KBM-7 (cell line): ENCODE measurements around the gene PIGZ.

ENCODE experiments used
- DNase-seq: peaks from one replicate; pipeline ENCODE4 v3.0.0-alpha.2; 2015
- in situ Hi-C: fragments of 300-500 bp; cut with MboI; formaldehyde crosslinking; loops from 2 replicates; pipeline ENCODE4 v1.14.3; 2020; ENCODE audit warnings: low sequenced_read_pairs, low pct_unique_long_range_greater_than_20kb, mixed read lengths

Gene PIGZ, protein sequence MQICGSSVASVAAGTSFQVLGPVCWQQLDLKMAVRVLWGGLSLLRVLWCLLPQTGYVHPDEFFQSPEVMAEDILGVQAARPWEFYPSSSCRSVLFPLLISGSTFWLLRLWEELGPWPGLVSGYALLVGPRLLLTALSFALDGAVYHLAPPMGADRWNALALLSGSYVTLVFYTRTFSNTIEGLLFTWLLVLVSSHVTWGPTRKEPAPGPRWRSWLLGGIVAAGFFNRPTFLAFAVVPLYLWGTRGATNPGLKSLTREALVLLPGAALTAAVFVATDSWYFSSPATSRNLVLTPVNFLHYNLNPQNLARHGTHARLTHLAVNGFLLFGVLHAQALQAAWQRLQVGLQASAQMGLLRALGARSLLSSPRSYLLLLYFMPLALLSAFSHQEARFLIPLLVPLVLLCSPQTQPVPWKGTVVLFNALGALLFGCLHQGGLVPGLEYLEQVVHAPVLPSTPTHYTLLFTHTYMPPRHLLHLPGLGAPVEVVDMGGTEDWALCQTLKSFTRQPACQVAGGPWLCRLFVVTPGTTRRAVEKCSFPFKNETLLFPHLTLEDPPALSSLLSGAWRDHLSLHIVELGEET

DNA sequence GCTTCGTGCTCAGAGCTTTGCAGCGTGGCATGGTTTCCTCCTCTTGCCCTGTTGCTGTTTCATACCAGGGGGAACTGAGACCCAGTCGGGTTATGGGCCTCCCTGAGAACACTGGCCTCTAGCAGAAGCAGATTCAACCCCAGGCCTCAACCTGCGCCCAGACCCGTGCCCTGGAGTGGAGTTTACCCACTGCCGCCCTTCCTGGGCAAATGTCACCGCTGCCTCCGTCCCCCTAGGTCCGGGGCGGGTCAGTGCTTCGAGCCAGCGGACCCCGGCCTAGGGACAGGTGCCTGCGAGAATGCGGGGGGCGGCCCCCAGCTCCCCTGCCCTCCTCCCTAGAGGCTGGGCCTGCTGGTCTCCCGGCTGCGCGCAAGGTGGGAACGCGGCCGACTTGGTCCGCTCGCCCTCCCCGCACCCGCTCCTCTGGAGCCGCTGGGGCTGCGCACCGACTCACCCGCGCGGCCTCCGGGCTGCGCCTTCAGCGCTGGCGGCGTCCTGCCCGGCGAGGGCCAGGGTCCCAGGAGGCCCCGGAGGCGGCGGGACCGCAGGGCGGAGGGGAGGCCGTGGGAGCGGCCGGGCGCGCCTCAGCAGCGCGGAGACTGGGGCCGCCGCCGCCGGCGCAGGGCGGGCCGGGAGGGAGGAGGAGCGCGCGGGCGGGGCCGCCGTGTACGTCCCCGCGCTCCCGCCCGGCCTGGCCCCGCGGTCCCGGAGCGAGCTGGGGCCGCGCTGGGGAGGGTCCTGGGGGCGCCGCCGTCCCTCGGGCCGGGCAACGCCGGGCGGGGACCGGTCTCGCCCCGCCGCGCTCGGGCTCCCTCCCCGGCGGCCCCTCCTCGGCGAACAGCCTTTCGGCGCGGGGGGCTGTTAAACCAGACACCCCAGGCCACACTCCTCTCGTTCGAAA is at the start of gene PIGZ:
PIGZ (minus strand) TSS at position 601 of the 901 bp plus-strand sequence. CDS start 16,802 bp downstream, outside the sequence.
- in situ Hi-C loops, result no loop called here
- peak; percentile 31 for DNase-seq

DNA sequence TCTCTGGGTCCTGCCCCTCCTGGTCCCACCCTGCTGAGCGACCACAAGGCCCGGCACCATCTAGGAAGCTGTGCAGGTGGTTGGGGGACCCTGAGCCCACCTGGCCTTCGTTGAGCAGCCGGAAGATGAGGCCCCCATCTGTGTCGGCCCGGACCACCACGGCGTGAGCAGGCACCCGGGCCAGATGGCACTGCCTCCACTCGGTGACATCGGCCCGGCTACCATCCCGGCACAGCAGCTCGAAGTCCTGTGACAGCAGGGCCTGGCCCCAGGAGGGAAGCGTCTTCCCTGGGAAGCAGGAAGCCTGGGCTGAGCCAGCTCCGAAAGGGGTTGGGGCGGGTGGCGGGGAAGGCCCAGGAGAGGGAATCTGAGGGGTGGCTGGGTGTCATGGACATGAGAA is 48.4 kb upstream of the PIGZ start:
- no peak for DNase-seq
- in situ Hi-C loops, result no loop called here

DNA sequence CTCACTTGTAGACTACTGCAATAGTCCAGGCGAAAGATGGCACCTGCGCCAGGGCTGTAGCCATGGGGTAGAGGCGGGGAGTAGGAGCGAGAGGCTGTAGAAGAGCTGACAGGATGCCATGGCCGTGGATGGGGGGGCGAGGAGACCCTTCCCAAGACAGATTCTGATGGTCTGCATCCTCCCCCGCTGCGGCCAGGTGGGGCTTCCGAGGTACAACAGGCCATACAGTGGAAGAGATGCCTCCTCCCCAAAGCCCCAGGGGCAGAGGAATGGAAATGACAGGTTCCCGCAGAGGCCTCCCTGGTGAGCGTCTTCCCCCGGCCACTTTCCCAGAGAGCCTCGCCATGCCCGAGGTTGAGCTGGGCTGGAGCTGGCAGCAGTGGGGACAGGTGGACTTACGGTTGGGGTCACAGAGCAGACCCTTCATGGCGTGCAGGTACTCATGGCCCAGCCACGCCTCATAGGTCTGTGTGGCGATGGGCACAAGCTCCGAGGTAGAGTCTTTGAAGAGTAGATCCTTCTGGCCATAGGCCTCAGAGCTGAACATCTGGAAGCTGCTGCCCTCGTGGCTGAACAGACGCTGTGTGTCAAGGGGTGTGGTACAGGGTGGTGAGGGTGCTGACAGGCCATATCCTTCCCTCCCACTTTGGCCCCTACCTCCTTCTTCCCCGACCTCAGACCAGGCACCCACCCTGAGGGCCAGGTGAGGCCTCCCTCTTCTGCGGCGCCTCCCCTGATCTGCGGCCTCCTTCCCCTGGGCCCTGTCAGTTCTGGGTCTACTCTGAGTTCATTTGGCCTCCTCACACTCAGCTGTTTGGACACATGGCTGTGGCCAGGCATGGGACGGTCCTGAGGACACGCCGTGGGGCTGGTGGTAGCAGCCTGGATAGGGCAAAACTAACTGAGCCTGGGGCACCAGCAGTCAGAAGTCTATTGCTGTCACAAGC is 47.4 kb upstream of the PIGZ start:
- DNase-seq, result no peak
- in situ Hi-C loops, result no loop called here

DNA sequence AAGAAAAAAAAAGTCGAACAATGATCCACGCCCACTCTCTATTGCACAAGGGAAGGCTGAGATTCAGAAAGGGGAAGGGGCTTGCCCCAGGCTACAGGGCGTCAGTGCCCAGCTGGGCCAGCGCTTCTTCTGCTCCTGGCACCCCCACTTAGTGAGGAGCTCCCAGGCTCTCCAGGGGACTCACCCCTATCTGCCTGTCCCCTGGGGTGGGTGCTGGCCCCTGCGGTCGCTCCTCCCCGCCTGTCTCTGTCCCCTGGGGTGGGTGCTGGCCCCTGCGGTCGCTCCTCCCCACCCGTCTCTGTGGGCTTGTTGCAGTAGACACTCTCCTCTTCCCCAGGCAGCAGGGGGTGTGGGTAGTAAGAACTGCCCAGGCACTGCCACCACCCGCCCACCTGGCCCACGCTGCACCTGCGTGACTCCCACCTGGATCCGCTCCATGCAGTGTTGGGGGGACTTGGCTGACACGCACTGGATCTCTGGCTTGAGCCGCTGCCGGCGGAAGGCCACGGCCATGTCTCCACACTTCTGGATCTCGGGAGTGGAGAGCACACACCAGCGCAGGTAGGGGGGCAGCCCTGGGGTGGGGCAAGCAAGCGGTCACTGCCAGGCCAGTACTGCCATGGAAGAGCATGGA is 46.4 kb upstream of the PIGZ start:
- no peak for DNase-seq
- in situ Hi-C loops, result no loop called here

DNA sequence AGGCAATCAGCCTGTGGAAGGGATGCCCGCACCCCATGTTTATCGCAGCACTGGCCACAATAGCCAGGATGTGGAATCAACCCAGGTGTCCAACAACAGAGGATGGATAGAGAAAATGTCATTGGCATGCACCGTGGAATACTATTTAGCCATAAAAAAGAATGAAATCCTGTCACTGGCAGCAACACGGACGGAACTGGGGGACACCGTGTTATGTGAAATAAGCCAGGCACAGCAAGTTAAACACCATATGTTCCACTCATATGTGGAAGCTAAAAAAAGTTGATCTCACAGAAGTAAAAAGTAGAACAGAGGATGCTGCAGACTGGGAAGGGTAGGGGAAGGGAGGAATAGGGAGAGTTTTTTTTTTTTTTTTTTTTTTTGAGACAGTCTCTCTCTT is 45.4 kb upstream of the PIGZ start:
- in situ Hi-C loops, result no loop called here

DNA sequence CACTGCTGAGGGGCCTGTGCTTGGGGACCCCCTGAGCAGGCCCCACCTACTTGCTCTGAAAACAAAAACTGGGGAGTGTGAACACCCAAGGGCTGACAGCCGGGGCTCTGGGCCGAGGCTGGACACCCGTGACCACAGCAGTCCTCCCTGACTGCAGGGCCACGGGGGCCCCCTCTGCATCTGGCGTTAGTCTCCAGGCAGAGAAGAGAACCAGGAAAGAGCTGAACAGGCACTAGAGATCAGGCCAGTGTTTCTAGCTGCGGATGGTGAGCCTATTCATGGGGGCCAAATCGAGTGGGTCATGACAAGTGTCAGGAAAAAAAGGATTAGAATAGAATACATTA is 43.9 kb upstream of the PIGZ start:
- no peak for DNase-seq
- in situ Hi-C loops, result no loop called here

More for the DNA sequence above, 45.4 kb upstream of the PIGZ start:
- DNase-seq, result no peak

DNA sequence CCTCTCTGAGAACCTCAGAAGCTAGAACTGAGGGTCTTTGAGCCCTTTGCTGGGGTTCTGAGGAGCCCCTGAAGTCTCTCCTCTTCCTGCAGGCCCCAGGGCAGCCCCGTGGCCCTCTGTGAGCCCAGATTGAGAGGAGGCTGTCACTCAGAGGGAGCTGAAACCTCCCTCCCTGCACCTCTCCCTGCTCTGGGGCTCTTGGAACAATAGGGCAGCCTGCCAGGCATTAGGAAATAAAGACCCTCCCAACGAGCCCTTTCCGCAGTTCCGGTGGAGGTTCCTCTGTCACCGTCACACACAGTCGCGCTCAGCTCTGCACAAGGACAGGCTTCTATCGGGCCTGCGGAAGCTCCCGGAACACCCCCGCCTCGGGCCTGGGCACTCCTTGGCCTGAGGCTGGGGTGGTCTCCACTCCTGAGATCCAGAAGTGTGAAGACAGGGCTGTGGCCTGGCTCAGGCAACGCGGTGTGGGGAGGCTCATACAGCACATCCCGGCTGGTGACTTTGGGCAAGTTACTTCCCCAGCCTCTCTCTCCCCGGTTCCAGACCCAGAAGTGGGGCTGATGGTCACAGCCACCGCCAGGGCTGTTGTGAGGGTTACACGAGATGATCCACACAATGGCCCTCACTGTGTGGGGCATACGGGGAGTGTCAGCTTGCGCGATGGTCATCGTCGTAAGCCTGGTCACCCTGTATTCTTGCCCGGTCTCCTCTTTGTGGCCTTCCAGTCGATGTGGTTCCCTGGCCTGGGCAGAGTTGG is 43.3 kb upstream of the PIGZ start:
- in situ Hi-C loops, result no loop called here
- no peak for DNase-seq

DNA sequence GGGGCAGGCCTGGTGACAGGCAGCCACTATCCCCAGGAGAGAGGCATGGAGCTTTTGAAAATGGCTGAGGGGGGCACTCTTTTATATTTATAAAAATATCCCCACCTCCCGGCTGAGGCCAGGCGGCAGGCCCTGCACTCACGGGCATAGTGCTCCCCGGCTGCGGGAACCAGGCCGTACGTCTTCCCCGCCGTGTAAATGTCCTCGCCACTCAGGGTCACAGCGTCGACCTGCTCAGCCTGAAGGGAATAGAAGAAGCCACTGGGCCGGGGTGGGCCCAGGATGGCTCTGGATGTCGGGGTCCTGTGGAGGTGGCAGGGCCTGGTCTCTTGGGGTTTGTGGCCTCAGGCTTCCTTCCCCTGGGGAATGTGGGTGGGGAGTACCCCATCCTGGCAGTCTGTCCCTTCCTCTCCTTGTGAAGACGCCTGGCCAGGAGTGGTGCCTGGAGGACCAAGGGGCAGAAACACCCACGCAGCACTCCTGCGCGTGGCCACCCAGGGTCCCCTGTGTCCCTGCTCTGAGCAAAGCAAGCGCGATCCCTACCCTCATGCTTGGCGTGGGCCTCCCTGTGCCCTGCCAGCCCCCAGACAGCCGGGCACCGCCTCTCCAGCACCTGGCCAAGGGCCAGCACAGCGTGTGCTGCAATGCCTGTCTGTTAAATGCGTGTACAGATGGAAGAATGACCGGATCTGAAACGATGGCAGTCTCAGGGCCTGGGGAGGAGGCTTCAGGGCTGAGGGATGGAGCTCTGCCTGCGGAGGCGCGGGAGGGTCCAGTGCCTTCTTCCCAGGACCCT is 42.1 kb upstream of the PIGZ start:
- in situ Hi-C loops, result no loop called here

DNA sequence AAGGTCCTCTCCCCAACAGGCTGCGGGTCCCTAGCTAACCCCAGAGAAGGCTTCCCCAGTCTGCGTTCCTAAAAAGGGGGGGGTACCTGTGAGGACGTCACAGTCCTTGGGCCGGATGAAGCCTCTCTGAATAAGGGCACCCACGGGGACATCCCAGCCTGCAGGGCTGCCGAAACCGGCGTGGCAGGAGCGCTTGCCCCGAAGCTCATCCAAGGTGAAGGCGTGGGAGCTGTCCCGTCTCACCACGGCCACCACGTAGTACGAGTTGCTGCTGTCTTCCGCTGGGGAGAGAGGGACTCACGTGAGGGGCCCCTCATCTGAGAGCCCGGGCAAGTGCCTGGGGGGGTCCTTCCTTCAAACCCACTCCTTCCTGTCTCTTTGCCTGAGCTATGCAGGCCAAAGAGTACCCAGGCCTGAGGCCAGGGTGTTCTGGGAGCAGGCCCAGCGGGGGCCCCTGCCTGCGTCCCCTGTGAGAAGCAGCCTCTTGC is 40.9 kb upstream of the PIGZ start:
- in situ Hi-C loops, result no loop called here
- DNase-seq, result no peak

More for the DNA sequence above, 42.1 kb upstream of the PIGZ start:
- DNase-seq, result no peak

DNA sequence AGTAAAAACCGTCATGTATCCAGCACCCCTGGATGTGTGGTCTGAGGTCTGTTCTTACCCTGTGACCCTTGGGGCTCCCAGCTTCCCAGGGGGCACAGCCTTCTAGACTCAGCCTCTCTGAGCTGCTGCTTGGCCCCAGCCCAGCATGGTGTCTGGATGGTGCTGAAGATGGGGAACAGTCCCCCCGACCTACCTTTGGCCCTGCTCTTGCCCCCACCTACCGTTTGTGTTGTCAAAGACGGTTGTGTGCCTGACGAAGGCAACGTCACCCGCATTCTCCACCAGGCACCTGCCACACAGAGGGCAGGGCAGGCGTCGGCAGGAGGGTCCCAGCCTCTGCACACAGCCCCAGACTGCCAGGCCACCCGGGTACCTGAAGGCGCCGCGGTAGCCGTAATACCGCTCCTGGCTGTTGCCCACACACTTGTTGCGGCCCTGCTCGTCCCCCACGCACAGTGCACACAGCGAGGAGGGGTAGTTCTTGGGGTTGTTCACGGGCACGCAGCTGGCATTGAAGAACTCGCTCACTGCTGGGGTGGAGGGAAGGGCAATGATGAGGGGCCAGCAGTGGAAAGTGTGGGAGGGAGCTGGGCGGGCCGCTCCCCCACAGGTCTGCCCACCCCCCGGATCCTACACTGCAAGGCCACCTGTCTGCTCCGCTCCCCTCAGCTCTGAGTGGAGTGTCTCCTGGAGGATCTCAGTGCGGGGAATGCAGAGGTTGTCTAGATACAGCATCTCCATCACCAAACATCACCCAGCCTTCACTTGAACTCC is 40.0 kb upstream of the PIGZ start:
- in situ Hi-C loops, result no loop called here
- DNase-seq, result no peak

DNA sequence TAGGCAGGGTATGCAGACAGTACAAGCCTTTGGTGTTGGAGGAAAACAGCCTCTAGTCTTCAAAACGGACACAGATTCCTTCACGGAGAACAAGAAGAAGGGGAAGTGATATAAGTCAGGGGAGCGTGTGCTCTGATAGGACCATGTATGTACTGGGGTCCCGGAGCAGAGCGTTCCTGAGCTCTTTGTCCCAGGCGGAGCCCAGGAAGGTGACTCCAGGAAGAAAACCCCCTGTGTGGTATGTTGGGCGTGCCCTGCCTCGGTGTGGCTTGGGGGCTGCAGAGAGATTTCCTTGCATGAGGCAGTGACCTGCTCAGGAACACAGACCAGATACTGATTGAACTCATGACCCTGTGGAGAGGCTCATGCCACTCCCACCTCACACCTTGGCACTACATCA is 39.3 kb upstream of the PIGZ start:
- no peak for DNase-seq
- in situ Hi-C loops, result no loop called here

DNA sequence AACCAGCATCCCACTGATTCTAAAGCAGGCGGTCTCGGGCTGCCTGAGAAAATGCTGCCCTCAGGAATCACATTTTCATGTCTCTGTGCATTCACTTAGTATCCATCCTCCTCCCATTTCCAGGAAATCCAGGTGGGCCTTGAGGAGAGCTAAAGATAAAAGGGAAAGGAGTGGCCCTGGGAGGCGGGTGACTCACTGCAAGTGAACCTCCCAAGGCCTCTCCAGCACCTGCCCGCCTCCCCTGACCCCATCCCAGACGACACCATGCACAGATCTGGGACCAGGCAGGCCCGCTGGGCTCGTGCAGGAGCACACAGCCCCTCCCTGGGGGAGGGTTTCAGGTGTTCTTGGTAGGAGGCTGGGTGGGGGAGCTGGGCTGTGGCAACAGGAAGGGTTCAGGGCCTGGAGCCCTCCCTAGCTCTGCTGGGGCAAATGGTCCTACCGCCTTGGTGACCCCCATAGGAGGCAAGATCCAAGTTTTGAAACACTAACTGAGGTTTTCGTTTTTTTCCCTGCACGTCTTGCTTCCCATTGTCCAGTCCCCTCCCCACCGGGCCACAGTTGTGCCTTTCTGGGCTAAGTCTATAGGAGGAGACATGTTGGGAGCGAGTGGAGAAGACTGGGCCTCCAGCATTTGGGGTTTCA is 38.8 kb upstream of the PIGZ start:
- no peak for DNase-seq
- in situ Hi-C loops, result no loop called here

DNA sequence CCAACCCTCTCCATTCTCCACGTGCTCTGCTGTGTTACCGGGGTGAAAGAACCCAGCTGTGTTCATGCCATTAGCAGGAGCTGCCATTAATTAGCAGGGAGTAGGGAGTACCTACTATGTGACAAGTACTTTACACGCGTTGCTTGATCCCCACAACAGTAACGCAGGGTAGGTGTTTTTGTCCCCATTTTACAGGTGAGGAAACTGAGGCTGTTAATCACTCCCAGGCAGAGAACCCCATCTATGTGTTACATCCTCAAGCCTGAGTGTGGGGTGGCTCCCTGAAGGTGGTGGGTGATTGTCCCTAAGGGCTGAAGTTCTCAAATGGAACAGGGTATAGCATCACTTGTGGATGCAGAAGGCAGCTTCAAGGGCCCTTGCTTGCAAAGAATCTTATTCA is 38.2 kb upstream of the PIGZ start:
- no peak for DNase-seq
- in situ Hi-C loops, result no loop called here

DNA sequence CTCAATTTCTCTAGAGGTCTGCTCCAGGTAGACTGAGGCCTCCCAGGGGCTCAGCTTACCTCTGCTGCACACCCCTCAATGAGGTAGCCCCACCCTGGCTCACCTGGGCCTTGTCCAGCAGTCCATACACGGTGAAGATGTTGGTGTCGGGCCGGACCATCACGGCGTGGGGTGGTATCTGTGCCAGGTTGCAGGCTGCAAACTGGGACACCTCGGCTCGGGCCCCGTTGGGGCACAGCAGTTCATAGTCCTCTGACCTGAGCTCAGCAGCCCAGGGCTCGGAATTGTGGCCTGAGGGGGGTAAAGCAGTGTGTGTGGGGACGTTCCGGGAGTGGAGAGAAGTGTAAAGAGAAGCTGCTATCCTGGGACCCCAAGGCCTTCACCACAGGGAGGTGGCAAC is 37.8 kb upstream of the PIGZ start:
- in situ Hi-C loops, result no loop called here
- DNase-seq, result no peak

DNA sequence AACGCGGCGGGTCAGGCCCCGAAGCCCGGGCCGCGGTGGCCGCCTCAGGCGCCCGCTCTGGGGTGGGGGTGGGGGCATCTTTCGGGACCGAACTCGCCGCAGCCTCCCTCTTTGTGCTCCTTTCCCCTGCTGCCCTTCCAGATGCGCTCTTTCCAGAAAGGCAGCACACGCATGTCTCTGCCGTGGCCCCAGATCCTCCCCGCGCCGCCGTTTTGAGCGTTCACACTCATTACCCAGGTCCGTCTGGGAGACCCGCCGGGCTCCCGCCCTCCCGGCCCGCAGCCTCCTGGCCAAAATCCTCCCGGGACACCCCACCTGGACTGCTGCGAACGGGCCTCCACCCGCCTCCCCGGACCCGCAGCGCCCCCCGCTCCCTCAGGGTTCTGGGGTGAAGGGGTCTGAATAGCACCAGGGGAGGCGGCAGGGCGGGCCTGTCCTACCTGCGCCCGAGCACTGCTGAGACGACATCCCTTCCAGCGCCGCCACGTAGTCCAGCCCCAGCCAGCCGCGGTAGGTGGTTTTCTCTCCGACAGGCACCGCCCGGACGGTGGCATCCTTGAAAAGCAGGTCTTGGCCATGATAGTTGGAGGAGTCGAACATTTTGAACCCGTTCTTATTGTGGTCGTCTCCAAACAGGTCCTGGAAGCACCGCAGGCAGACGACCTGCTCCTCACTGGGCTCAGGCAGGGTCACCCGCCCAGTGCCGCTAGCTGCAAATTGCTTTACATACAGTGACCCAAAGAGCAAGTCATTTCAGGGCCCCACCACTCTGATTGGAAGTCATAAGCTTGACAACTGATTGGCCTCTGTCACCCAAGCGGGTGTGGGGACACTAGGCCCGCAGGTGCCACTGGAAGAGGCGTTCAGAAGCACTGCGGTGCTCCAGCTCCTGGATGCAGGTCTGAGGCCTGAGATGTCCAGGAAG is 35.1 kb upstream of the PIGZ start:
- in situ Hi-C loops, result no loop called here

More for the DNA sequence above, 35.1 kb upstream of the PIGZ start:
- DNase-seq, result peak; percentile 35
